ENCODE measurements around the gene KIAA0586.
"Not testable (repeated sequence)": the region's sequence is repeated elsewhere in the genome, so short reads cannot be mapped to it uniquely, and the experiment has no call there.

KIAA0586 gene

DNA sequence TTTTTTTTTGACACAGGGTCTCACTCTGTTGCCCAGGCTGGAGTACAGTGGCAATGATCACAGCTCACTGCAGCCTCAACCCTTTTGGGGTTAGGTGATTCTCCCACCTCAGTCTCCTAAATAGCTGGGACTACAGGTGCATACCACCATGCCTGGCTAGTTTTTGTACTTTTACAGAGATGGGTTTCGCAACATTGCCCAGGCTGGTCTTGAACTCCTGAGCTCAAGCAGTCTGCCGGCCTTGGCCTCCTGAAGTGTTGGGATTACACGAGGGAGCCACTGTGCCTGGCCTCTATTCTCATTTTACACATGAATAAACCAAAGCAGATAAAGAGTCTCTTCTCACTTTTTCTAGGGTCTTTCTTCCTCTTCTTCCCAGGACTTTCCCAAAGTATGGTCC lies 28.6 kb upstream of the KIAA0586 start:
- DNase-seq (ENCODE audit: insufficient read length, low spot score) (no peak), FAIRE-seq (no peak)
- TF ChIP-seq CTCF (IDR thresholded peaks at IDR 0.05; ENCODE audit: insufficient read depth, missing control alignments) = no peak

- no peak for TF ChIP-seq CTCF (IDR thresholded peaks at IDR 0.05; ENCODE audit: insufficient read depth, missing control alignments)
- FAIRE-seq (no peak), DNase-seq (ENCODE audit: insufficient read length, low spot score) (no peak)
Observed at GRCh38 chr14:58401587-58401986, 25.9 kb upstream of the KIAA0586 start.

GRCh38 chr14:58408681-58409215 lies 18.8 kb upstream of the KIAA0586 start:
- FAIRE-seq (no peak), DNase-seq (ENCODE audit: insufficient read length, low spot score) (no peak)
- TF ChIP-seq CTCF (IDR thresholded peaks at IDR 0.05; ENCODE audit: insufficient read depth, missing control alignments) = no peak

GRCh38 chr14:58414845-58415244 lies 12.7 kb upstream of the KIAA0586 start:
- FAIRE-seq = no peak
- DNase-seq (ENCODE audit: insufficient read length, low spot score) = no peak
- TF ChIP-seq CTCF (IDR thresholded peaks at IDR 0.05; ENCODE audit: insufficient read depth, missing control alignments) = no peak

GRCh38 chr14:58415636-58416547 lies 11.6 kb upstream of the KIAA0586 start:
- FAIRE-seq = no peak
- DNase-seq (ENCODE audit: insufficient read length, low spot score) = no peak
- TF ChIP-seq CTCF (IDR thresholded peaks at IDR 0.05; ENCODE audit: insufficient read depth, missing control alignments) = no peak

DNA sequence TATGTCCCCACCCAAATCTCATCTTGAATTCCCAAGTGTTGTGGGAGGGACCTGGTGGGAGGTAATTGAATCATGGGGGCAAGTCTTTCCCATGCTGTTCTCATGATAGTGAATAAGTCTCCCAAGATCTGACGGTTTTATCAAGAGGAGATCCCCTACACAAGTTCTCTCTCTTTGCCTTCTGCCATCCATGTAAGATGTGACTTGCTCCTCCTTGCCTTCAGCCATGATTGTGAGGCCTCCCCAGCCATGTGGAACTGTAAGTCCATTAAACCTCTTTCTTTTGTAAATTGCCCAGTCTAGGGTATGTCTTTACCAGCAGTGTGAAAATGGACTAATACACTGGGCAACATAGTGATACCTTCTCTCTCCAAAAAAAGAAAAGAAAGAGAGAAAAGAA lies 10.6 kb upstream of the KIAA0586 start:
- not testable (repeated sequence) for FAIRE-seq; DNase-seq (ENCODE audit: insufficient read length, low spot score)

GRCh38 chr14:58426670-58427280 lies 744 bp upstream of the KIAA0586 start:
- DNase-seq (ENCODE audit: insufficient read length, low spot score) = no peak
- no peak for FAIRE-seq
- no peak for TF ChIP-seq CTCF (IDR thresholded peaks at IDR 0.05; ENCODE audit: insufficient read depth, missing control alignments)

All from D721Med (cell line).